Tibial nerve (tissue), 3 donors: ENCODE results near the gene ZBTB16.

Source experiments
- CTCF ChIP-seq, 5 experiments: fragments of 200-600 bp in 3 of 5; fragments of 450-650 bp in 2 of 5; sonication (generic) in 3 of 5; IDR thresholded peaks; one replicate each; pipeline ENCODE4 v1.5.1; 2016 to 2019; ENCODE audit warnings: antibody characterized with exemption in 5 of 5, mild to moderate bottlenecking in 3 of 5, moderate library complexity in 2 of 5
- POLR2A ChIP-seq, 2 donors: fragments of 450-650 bp; IDR thresholded peaks; one replicate each; pipeline ENCODE4 v1.6.1; 2017; ENCODE audit warnings: antibody characterized with exemption in 2 of 2, mild to moderate bottlenecking in 2 of 2, moderate library complexity in 2 of 2

DNA sequence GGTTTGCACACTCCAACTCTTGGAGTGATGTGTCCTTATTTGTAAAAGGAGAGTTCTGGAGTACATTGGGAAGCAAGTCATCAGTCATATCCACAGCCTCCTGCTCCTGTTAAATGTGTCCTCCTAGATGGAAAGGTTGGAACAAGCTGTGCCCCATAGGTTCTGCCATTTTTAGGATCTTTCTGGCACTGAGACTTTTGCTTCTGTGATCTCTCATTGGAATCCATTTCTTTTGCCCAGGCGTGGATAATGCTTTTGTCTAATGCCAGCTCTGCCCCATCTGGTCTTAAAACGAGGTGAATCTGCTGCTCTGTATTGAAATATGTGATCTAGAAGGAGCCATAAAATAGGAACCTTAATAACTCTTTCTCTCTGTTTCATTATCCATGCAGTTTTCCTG, 66.4 kb downstream of the ZBTB16 start:
- no peak for TF ChIP-seq CTCF (IDR thresholded peaks at IDR 0.05)
- TF ChIP-seq POLR2A (IDR thresholded peaks at IDR 0.05): no peak
